Right atrium auricular region (tissue), 2 donors: ENCODE data around the gene CXCL12. TPM values are rescaled to one million over a fixed set of nuclear protein-coding genes. Genes with fewer than 3 reads are reported as not detected.
A peak's percentile ranks its signal among the peaks of the same experiment; 100 is the strongest.

ENCODE experiments used
- DNase-seq: peaks from one replicate; pipeline ENCODE4 v3.0.0-alpha.2; 2019; ENCODE audit warnings: low spot score
- H3K27ac ChIP-seq, 2 donors: fragments of 200-600 bp; sonication (generic); 1 replicate in 1 of 2; 2 replicates in 1 of 2; pipeline ENCODE4 v1.5.1; 2016 to 2019
- H3K27me3 ChIP-seq, 2 donors: fragments of 200-600 bp; sonication (generic); one replicate each; pipeline versions ENCODE4 v1.5.1 to v1.6.0; 2017 to 2019
- H3K36me3 ChIP-seq: fragments of 200-600 bp; sonication (generic); one replicate; pipeline ENCODE4 v1.5.1; 2016
- H3K4me1 ChIP-seq, 2 donors: fragments of 200-600 bp; sonication (generic); one replicate each; pipeline versions ENCODE4 v1.5.1 to v1.6.0; 2017 to 2019
- H3K4me3 ChIP-seq, 2 donors: fragments of 200-600 bp; sonication (generic); 1 replicate in 1 of 2; 2 replicates in 1 of 2; pipeline ENCODE4 v1.5.1; 2017 to 2019; ENCODE audit warnings: mild to moderate bottlenecking in 1 of 2, moderate library complexity in 1 of 2
- H3K9me3 ChIP-seq, 2 donors: fragments of 200-600 bp; sonication (generic); one replicate each; pipeline ENCODE4 v1.5.1; 2019
- CTCF ChIP-seq, 2 donors: fragments of 200-600 bp; sonication (generic); IDR thresholded peaks; one replicate each; pipeline ENCODE4 v1.5.1; 2019; ENCODE audit warnings: antibody characterized with exemption in 2 of 2
- total RNA-seq, 2 donors: library from RNA; depleted of rRNA; stranded (reverse); fragments of >200 nt; gene quantifications; one replicate each; pipeline ENCODE4 v1.1.0, GENCODE V29; 2016

The CXCL12 gene
- total RNA-seq, 2 donors from 2014 or later = 53.8 to 64.0 TPM

GRCh38 chr10:44334621-44335184, 50.2 kb downstream of the CXCL12 start:
- H3K27ac ChIP-seq = peak overlapping the region in 1 of 2 donors; percentile 16
- no peak for TF ChIP-seq CTCF (IDR thresholded peaks at IDR 0.05)
- H3K36me3 ChIP-seq = no peaks in the 10 kb centered on the region
- DNase-seq = peak; percentile 21
- peaks cover 0 to 8% of the 10 kb centered on the region in 2 donors for H3K4me1 ChIP-seq
- no peaks in the 10 kb centered on the region for H3K27me3 ChIP-seq
- H3K4me3 ChIP-seq = no peak overlapping the region
- H3K9me3 ChIP-seq = no peaks in the 10 kb centered on the region

- DNase-seq = peak; percentile 26
- Histone ChIP-seq H3K4me3 (no peak overlapping the region), H3K27ac (no peak overlapping the region), H3K27me3 (no peaks in the 10 kb centered on the region), H3K36me3 (no peaks in the 10 kb centered on the region), H3K4me1 (peaks cover 0 to 8% of the 10 kb centered on the region in 2 donors), H3K9me3 (no peaks in the 10 kb centered on the region)
- no peak for TF ChIP-seq CTCF (IDR thresholded peaks at IDR 0.05)
Measured at GRCh38 chr10:44334091-44334490, 50.8 kb downstream of the CXCL12 start.

- Histone ChIP-seq H3K27ac (no peak overlapping the region), H3K27me3 (no peaks in the 10 kb centered on the region)
- TF ChIP-seq CTCF (IDR thresholded peaks at IDR 0.05) = no peak
Measured at GRCh38 chr10:44333511-44333910, 51.4 kb downstream of the CXCL12 start.

GRCh38 chr10:44332465-44332864, 52.4 kb downstream of the CXCL12 start:
- no peak for TF ChIP-seq CTCF (IDR thresholded peaks at IDR 0.05)
- Histone ChIP-seq H3K4me1 (peaks cover 0 to 8% of the 10 kb centered on the region in 2 donors), H3K9me3 (no peaks in the 10 kb centered on the region), H3K36me3 (no peaks in the 10 kb centered on the region), H3K4me3 (no peak overlapping the region), H3K27me3 (no peaks in the 10 kb centered on the region), H3K27ac (no peak overlapping the region)
- DNase-seq = peak; percentile 40

More at GRCh38 chr10:44333511-44333910, 51.4 kb downstream of the CXCL12 start:
- no peak overlapping the region for H3K4me3 ChIP-seq
- peak; percentile 7 for DNase-seq
- no peaks in the 10 kb centered on the region for H3K9me3 ChIP-seq
- H3K36me3 ChIP-seq = no peaks in the 10 kb centered on the region
- peaks cover 0 to 8% of the 10 kb centered on the region in 2 donors for H3K4me1 ChIP-seq

- DNase-seq = no peak
- no peak for TF ChIP-seq CTCF (IDR thresholded peaks at IDR 0.05)
- H3K4me1 ChIP-seq = peaks cover 0 to 20% of the 10 kb centered on the region in 2 donors
- no peaks in the 10 kb centered on the region for H3K36me3 ChIP-seq
- no peaks in the 10 kb centered on the region for H3K27me3 ChIP-seq
- no peaks in the 10 kb centered on the region for H3K9me3 ChIP-seq
- no peak overlapping the region for H3K27ac ChIP-seq
- H3K4me3 ChIP-seq = no peak overlapping the region
Measured at GRCh38 chr10:44330431-44330830, 54.5 kb downstream of the CXCL12 start.

GRCh38 chr10:44327461-44327860, 57.4 kb downstream of the CXCL12 start:
- DNase-seq = no peak

More at GRCh38 chr10:44327461-44327860, 57.4 kb downstream of the CXCL12 start:
- H3K27ac ChIP-seq = no peak overlapping the region
- no peak overlapping the region for H3K4me3 ChIP-seq
- H3K9me3 ChIP-seq = no peaks in the 10 kb centered on the region
- no peak for TF ChIP-seq CTCF (IDR thresholded peaks at IDR 0.05)
- no peaks in the 10 kb centered on the region for H3K27me3 ChIP-seq
- no peaks in the 10 kb centered on the region for H3K36me3 ChIP-seq
- peaks cover 0 to 12% of the 10 kb centered on the region in 2 donors for H3K4me1 ChIP-seq
